ENCODE results near the gene ACTG2. TPM values are rescaled to one million over a fixed set of nuclear protein-coding genes. Genes with fewer than 3 reads are reported as not detected.

The ACTG2 gene
- total RNA-seq, 4 donors from 2014 or later, result 4,013 to 8,538 (median 5,633) TPM

- Histone ChIP-seq H3K27ac (replicated peaks in 1 of 4) (no peak overlapping the region), H3K4me3 (no peak overlapping the region), H3K4me1 (no peaks in the 10 kb centered on the region), H3K9me3 (no peaks in the 10 kb centered on the region), H3K36me3 (peaks cover 2 to 23% (median 12%) of the 10 kb centered on the region in 4 donors), H3K27me3 (no peaks in the 10 kb centered on the region)
- intact Hi-C loops (cut with DNase I), result no loop called here
- 86% methylated on average over 2 of the region's 2 CpGs for WGBS
- DNase-seq (ENCODE audit: extremely low spot score), result no peak
- no peak for TF ChIP-seq EP300 (IDR thresholded peaks at IDR 0.05)
- no peak for TF ChIP-seq POLR2AphosphoS5 (IDR thresholded peaks at IDR 0.05)
- no peak for TF ChIP-seq CTCF (IDR thresholded peaks at IDR 0.05)
- no peak for TF ChIP-seq POLR2A (IDR thresholded peaks at IDR 0.05; ENCODE audit: low read depth)
Observed at GRCh38 chr2:73964223-73964622, 71.4 kb downstream of the ACTG2 start.

- no peak for DNase-seq (ENCODE audit: extremely low spot score)
- intact Hi-C loops (cut with DNase I), result no loop called here
- H3K4me3 ChIP-seq, result no peak overlapping the region
- peaks cover 0 to 3% (median under 1%) of the 10 kb centered on the region in 4 donors for H3K4me1 ChIP-seq
- H3K27me3 ChIP-seq, result no peaks in the 10 kb centered on the region
- H3K9me3 ChIP-seq, result no peaks in the 10 kb centered on the region
- 93% methylated on average over 3 of the region's 3 CpGs for WGBS
- no peak overlapping the region for H3K27ac ChIP-seq (replicated peaks in 1 of 4)
- TF ChIP-seq CTCF (IDR thresholded peaks at IDR 0.05) (no peak), POLR2A (IDR thresholded peaks at IDR 0.05; ENCODE audit: low read depth) (no peak), EP300 (IDR thresholded peaks at IDR 0.05) (no peak), POLR2AphosphoS5 (IDR thresholded peaks at IDR 0.05) (no peak)
- H3K36me3 ChIP-seq, result peaks cover 0 to 15% (median 5%) of the 10 kb centered on the region in 4 donors
Observed at GRCh38 chr2:73965053-73965452, 72.2 kb downstream of the ACTG2 start.

- no peaks in the 10 kb centered on the region for H3K9me3 ChIP-seq
- H3K27ac ChIP-seq (replicated peaks in 1 of 4), result no peak overlapping the region
- H3K4me1 ChIP-seq, result peaks cover 18 to 23% (median 19%) of the 10 kb centered on the region in 4 donors
- DNase-seq (ENCODE audit: extremely low spot score), result no peak
- intact Hi-C loops (cut with DNase I), result no loop called here
- no peak overlapping the region for H3K4me3 ChIP-seq
- no peaks in the 10 kb centered on the region for H3K27me3 ChIP-seq
- no peak for TF ChIP-seq CTCF (IDR thresholded peaks at IDR 0.05)
- 85% methylated on average over 8 of the region's 8 CpGs for WGBS
- no peaks in the 10 kb centered on the region for H3K36me3 ChIP-seq
Observed at GRCh38 chr2:73968357-73968937, 75.6 kb downstream of the ACTG2 start.

- Histone ChIP-seq H3K27ac (replicated peaks in 1 of 4) (no peak overlapping the region), H3K4me3 (no peak overlapping the region), H3K4me1 (peaks cover 18 to 23% (median 19%) of the 10 kb centered on the region in 4 donors), H3K27me3 (no peaks in the 10 kb centered on the region), H3K36me3 (no peaks in the 10 kb centered on the region), H3K9me3 (no peaks in the 10 kb centered on the region)
- intact Hi-C loops (cut with DNase I), result no loop called here
- WGBS, result 90% methylated on average over 4 of the region's 4 CpGs
- TF ChIP-seq POLR2A (IDR thresholded peaks at IDR 0.05; ENCODE audit: low read depth), result no peak
- no peak for TF ChIP-seq CTCF (IDR thresholded peaks at IDR 0.05)
- no peak for TF ChIP-seq EP300 (IDR thresholded peaks at IDR 0.05)
- no peak for TF ChIP-seq POLR2AphosphoS5 (IDR thresholded peaks at IDR 0.05)
- no peak for DNase-seq (ENCODE audit: extremely low spot score)
Observed at GRCh38 chr2:73969356-73969755, 76.5 kb downstream of the ACTG2 start.

Small RNA genes lying within 50 kb of the gene (small RNA-seq; reads per million reads assigned to genes)
- 0 reads per million in 3 donors for gene RNA5SP97

Other genes starting within 250 kb of the ACTG2 start
- 10 to 100 TPM; 13.6 to 30.3 (median 23.4) TPM for gene TPRKB, start 155.7 kb upstream of the ACTG2 start, total RNA-seq
- gene DUSP11, start 112.9 kb upstream of the ACTG2 start, total RNA-seq, result 10 to 100 TPM; 15.2 to 22.4 (median 18.7) TPM
- not detected for gene C2orf78, start 108.8 kb upstream of the ACTG2 start, total RNA-seq
- 10 to 100 TPM; 32.3 to 73.8 (median 34.1) TPM for gene STAMBP, start 64.0 kb upstream of the ACTG2 start, total RNA-seq
- gene DGUOK, start 33.9 kb downstream of the ACTG2 start, total RNA-seq, result 10 to 100 TPM; 31.6 to 50.7 (median 36.6) TPM
- 1 to 10 TPM; 5.4 to 6.7 (median 6.1) TPM for gene TET3, start 91.9 kb downstream of the ACTG2 start, total RNA-seq